ENCODE data around the gene CA9. TPM values are rescaled to one million over a fixed set of nuclear protein-coding genes. Genes with fewer than 3 reads are reported as not detected.

CA9 gene
- total and polyA plus RNA-seq, 4 donors: 0.88 to 2.4 (median 1.3) TPM

GRCh38 chr9:35653611-35654010, 20.1 kb upstream of the CA9 start:
- DNase-seq: no peak
- no peak for TF ChIP-seq CTCF (IDR thresholded peaks at IDR 0.05; ENCODE audit: control extremely low read depth, extremely low read depth)
- Histone ChIP-seq H3K9me3 (ENCODE audit: control insufficient read depth in 4 of 4, insufficient read depth in 3 of 4, low read length in 3 of 4) (no peaks in the 10 kb centered on the region), H3K27me3 (ENCODE audit: control insufficient read depth in 3 of 3, insufficient read depth in 3 of 3, low read length in 2 of 3) (no peaks in the 10 kb centered on the region), H3K4me3 (no peak overlapping the region), H3K9ac (ENCODE audit: insufficient read depth in 1 of 2, low read length in 2 of 2) (no peak overlapping the region), H3K36me3 (ENCODE audit: control insufficient read depth in 4 of 4, insufficient read depth in 4 of 4, low read length in 4 of 4) (no peaks in the 10 kb centered on the region), H3K4me1 (ENCODE audit: control insufficient read depth in 5 of 5, insufficient read depth in 5 of 5, low read length in 5 of 5) (peaks cover 0 to 8% (median 0%) of the 10 kb centered on the region in 5 donors), H3K27ac (ENCODE audit: low read depth in 1 of 2, low read length in 1 of 2) (no peak overlapping the region)
- no peak for ATAC-seq (ENCODE audit: insufficient read depth, low FRiP score)
- 94 to 98% methylated on average over 2 of the region's 2 CpGs for WGBS, 2 donors

GRCh38 chr9:35656348-35656747, 17.4 kb upstream of the CA9 start:
- H3K9me3 ChIP-seq (ENCODE audit: control insufficient read depth in 4 of 4, insufficient read depth in 3 of 4, low read length in 3 of 4): no peaks in the 10 kb centered on the region
- ATAC-seq (ENCODE audit: insufficient read depth, low FRiP score) (no peak), DNase-seq (no peak)

GRCh38 chr9:35656831-35657545, 16.7 kb upstream of the CA9 start:
- Histone ChIP-seq H3K4me1 (ENCODE audit: control insufficient read depth in 5 of 5, insufficient read depth in 5 of 5, low read length in 5 of 5) (peaks cover 0 to 15% (median 3%) of the 10 kb centered on the region in 5 donors), H3K36me3 (ENCODE audit: control insufficient read depth in 4 of 4, insufficient read depth in 4 of 4, low read length in 4 of 4) (peaks cover 0 to 17% (median 12%) of the 10 kb centered on the region in 4 donors), H3K27ac (ENCODE audit: low read depth in 1 of 2, low read length in 1 of 2) (peak overlapping the region; percentile 93 to 99), H3K9me3 (ENCODE audit: control insufficient read depth in 4 of 4, insufficient read depth in 3 of 4, low read length in 3 of 4) (no peaks in the 10 kb centered on the region), H3K4me3 (peak overlapping the region; percentile 18), H3K27me3 (ENCODE audit: control insufficient read depth in 3 of 3, insufficient read depth in 3 of 3, low read length in 2 of 3) (no peaks in the 10 kb centered on the region), H3K9ac (ENCODE audit: insufficient read depth in 1 of 2, low read length in 2 of 2) (peak overlapping the region; percentile 50 to 78)
- DNase-seq (peak in 1 of 3 donors; percentile 67), ATAC-seq (ENCODE audit: insufficient read depth, low FRiP score) (peak; percentile 2)
- TF ChIP-seq CTCF (IDR thresholded peaks at IDR 0.05; ENCODE audit: control extremely low read depth, extremely low read depth): no peak
- 24 to 26% methylated on average over 25 of the region's 25 CpGs for WGBS, 2 donors

More at GRCh38 chr9:35656348-35656747, 17.4 kb upstream of the CA9 start:
- no peak for TF ChIP-seq CTCF (IDR thresholded peaks at IDR 0.05; ENCODE audit: control extremely low read depth, extremely low read depth)
- Histone ChIP-seq H3K4me3 (no peak overlapping the region), H3K4me1 (ENCODE audit: control insufficient read depth in 5 of 5, insufficient read depth in 5 of 5, low read length in 5 of 5) (peaks cover 0 to 15% (median 3%) of the 10 kb centered on the region in 5 donors), H3K27ac (ENCODE audit: low read depth in 1 of 2, low read length in 1 of 2) (no peak overlapping the region), H3K27me3 (ENCODE audit: control insufficient read depth in 3 of 3, insufficient read depth in 3 of 3, low read length in 2 of 3) (no peaks in the 10 kb centered on the region), H3K36me3 (ENCODE audit: control insufficient read depth in 4 of 4, insufficient read depth in 4 of 4, low read length in 4 of 4) (peaks cover 0 to 14% (median 11%) of the 10 kb centered on the region in 4 donors), H3K9ac (ENCODE audit: insufficient read depth in 1 of 2, low read length in 2 of 2) (no peak overlapping the region)
- 70 to 72% methylated on average over 17 of the region's 17 CpGs for WGBS, 2 donors
